Astrocyte (in vitro differentiated cells and primary cell): Measurements from ENCODE around the gene PPP6R2.

ENCODE experiments used
- CTCF ChIP-seq: IDR thresholded peaks from 2 replicates; pipeline ENCODE4 v1.5.1; 2011; ENCODE audit warnings: low read depth, mild to moderate bottlenecking, inconsistent platforms, low read length, moderate library complexity; ENCODE audit not compliant: insufficient read depth
- EZH2 ChIP-seq: IDR thresholded peaks from 2 replicates; pipeline ENCODE4 v1.6.1; 2012; ENCODE audit warnings: mild to moderate bottlenecking, low read length, inconsistent platforms; ENCODE audit not compliant: insufficient read depth

- TF ChIP-seq CTCF (no peak), EZH2 (no peak)
Measured at GRCh38 chr22:50318356-50318697, 24.8 kb upstream of the PPP6R2 start.
